ENCODE measurements around the gene MYT1. TPM values are rescaled to one million over a fixed set of nuclear protein-coding genes. Genes with fewer than 3 reads are reported as not detected.
"Not testable (repeated sequence)": the region's sequence is repeated elsewhere in the genome, so short reads cannot be mapped to it uniquely, and the experiment has no call there.

The MYT1 gene
- total RNA-seq, 1 experiment from 2014 or later: 0.69 TPM

- Histone ChIP-seq H3K4me3 (ENCODE audit: insufficient read depth, low read depth, low read length) (no peak overlapping the region), H3K27me3 (ENCODE audit: control insufficient read depth, insufficient read depth, low read length) (no peaks in the 10 kb centered on the region), H3K36me3 (replicated peaks; ENCODE audit: control insufficient read depth, insufficient read depth, low read length) (no peaks in the 10 kb centered on the region)
- DNase-seq: no peak
Observed at GRCh38 chr20:64225828-64226598, 61.8 kb downstream of the MYT1 start.

DNA sequence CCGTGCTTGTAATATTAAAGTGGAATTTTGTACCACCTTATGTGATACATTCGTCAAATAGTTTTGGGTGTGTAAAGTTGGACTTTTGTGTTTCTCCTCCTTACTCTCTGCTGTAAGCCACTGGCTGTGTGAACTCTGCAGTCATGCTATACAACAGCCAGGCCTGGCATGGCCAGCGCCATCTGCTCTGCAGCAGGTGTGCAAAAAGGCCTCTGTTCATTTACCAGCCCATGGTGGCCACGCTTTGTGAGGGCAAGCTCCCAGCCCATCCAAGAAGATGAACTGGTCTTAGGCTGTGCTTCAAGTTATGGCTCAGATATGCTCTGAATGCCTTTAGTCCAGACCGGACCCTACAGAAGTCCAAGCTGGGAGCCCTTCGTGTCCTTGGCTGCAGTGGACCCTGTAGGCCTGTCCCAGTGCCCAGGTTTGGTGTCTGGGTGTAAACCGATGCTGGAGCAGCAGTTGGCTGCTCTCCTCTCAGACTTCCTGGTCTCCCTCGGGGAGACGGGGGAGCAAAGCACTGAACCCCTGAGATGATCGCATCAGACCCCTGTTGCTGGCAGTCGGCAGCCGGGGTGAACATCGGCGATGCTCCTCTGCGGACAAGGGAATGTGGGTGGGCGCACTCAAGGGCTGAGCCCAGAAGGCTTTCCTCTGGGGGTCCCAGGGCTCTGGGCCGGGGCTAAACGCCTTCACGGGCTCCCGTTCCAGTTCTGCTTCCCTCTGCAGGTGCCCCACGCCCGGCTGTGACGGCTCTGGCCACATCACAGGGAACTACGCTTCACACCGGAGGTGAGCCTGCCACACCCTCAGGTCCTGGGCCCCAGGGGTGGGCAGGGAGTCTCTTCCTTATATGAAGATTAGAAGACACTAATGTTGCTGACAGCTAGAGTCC is 62.7 kb downstream of the MYT1 start:
- no peak for DNase-seq
- Histone ChIP-seq H3K27me3 (ENCODE audit: control insufficient read depth, insufficient read depth, low read length) (no peaks in the 10 kb centered on the region), H3K4me3 (ENCODE audit: insufficient read depth, low read depth, low read length) (no peak overlapping the region), H3K36me3 (replicated peaks; ENCODE audit: control insufficient read depth, insufficient read depth, low read length) (no peaks in the 10 kb centered on the region)

DNA sequence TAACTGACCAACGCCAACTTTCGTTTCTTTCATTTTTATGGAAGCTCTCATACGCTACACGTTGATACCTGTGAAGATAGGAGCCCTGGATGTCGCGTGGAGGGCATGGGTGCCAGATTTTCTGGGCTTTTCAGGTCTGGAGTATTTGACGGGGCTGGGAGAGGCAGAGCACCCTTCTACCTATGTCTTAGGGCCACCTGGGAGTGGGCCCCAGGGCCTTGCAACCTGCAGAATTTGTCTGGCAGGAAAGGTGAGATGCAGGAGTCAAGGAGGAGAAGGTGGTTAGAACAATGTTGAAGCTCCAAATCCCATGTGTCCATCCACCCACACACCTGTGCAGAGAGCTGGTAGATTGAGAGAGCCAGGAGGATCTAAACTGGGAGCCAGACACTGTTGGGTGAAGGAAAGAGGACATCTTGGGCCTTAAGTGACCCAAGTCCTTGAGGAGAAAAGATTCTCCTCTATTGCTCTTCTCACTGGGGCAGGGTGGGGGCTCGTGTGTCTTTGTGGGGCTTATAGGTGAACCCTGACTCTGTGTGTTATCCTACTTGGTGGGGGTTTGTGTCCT is 63.9 kb downstream of the MYT1 start:
- DNase-seq: no peak
- H3K36me3 ChIP-seq (replicated peaks; ENCODE audit: control insufficient read depth, insufficient read depth, low read length): no peaks in the 10 kb centered on the region
- no peak overlapping the region for H3K4me3 ChIP-seq (ENCODE audit: insufficient read depth, low read depth, low read length)
- no peaks in the 10 kb centered on the region for H3K27me3 ChIP-seq (ENCODE audit: control insufficient read depth, insufficient read depth, low read length)

DNA sequence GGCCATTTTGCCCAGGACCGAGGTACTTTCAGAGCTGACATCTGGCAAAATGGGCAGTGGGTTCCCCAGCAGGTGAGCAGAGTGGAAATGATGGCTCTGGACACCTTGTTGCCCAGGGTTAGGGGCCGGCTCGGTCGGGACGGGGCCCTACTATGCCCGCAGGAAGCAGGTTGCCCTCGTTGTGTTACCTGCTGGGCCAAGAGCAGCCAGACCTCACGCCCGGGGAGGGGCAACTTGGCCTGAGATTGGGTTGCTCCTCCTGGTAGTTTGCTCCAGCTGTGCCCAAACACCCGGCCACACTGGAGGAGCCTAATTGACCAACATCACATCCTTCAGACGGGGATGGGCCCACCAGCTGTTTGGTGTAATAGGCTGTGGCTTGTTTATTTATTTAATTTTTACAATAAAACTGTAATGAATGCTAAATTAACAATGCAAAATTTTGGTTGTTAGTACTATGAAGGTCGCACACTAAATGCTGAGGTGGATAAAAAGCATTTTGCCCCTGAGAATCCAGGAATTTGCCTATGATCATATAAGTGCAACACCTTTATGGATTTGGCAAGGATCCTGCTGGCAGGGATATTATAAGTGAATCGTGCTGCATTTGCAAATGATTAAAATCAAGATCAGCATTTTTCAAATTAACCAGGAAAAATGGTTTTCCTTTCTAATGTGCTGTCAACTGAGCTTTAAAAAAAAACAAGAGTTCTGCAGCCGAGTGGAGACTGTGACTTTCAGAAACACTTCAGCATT is 64.7 kb downstream of the MYT1 start:
- Histone ChIP-seq H3K27me3 (ENCODE audit: control insufficient read depth, insufficient read depth, low read length) (no peaks in the 10 kb centered on the region), H3K4me3 (ENCODE audit: insufficient read depth, low read depth, low read length) (no peak overlapping the region), H3K36me3 (replicated peaks; ENCODE audit: control insufficient read depth, insufficient read depth, low read length) (no peaks in the 10 kb centered on the region)
- no peak for DNase-seq

GRCh38 chr20:64229507-64230061 is 65.3 kb downstream of the MYT1 start:
- no peak for DNase-seq
- no peak overlapping the region for H3K4me3 ChIP-seq (ENCODE audit: insufficient read depth, low read depth, low read length)
- no peaks in the 10 kb centered on the region for H3K27me3 ChIP-seq (ENCODE audit: control insufficient read depth, insufficient read depth, low read length)
- H3K36me3 ChIP-seq (replicated peaks; ENCODE audit: control insufficient read depth, insufficient read depth, low read length): no peaks in the 10 kb centered on the region

GRCh38 chr20:64230461-64231145 is 66.4 kb downstream of the MYT1 start:
- Histone ChIP-seq H3K27me3 (ENCODE audit: control insufficient read depth, insufficient read depth, low read length) (no peaks in the 10 kb centered on the region), H3K4me3 (ENCODE audit: insufficient read depth, low read depth, low read length) (no peak overlapping the region), H3K36me3 (replicated peaks; ENCODE audit: control insufficient read depth, insufficient read depth, low read length) (no peaks in the 10 kb centered on the region)
- no peak for DNase-seq

- Histone ChIP-seq H3K4me3 (ENCODE audit: insufficient read depth, low read depth, low read length) (no peak overlapping the region), H3K36me3 (replicated peaks; ENCODE audit: control insufficient read depth, insufficient read depth, low read length) (no peaks in the 10 kb centered on the region), H3K27me3 (ENCODE audit: control insufficient read depth, insufficient read depth, low read length) (no peaks in the 10 kb centered on the region)
- DNase-seq: no peak
Observed at GRCh38 chr20:64231621-64232550, 67.6 kb downstream of the MYT1 start.

DNA sequence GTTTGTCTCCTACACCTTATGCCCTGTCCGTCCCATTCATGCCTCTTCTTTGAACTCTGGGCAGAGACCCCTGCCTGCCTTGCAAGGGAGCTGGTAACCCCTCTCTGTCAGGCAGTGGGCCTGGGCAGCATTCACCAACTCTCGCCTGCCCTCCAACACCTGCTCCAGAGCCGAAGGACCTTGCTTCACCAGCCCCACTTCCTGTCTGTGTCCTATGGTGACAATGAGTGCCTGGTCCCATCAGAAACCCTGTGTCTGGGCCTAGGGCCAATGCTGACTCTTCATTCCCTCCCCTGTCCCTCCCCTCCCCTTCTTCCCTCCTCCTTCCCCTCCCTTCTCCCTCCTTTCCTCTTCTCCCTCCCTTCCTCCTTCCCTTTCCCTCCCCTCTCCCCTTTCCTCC is 68.5 kb downstream of the MYT1 start:
- H3K36me3 ChIP-seq (replicated peaks; ENCODE audit: control insufficient read depth, insufficient read depth, low read length): no peaks in the 10 kb centered on the region
- H3K27me3 ChIP-seq (ENCODE audit: control insufficient read depth, insufficient read depth, low read length): no peaks in the 10 kb centered on the region
- no peak overlapping the region for H3K4me3 ChIP-seq (ENCODE audit: insufficient read depth, low read depth, low read length)
- DNase-seq: no peak

DNA sequence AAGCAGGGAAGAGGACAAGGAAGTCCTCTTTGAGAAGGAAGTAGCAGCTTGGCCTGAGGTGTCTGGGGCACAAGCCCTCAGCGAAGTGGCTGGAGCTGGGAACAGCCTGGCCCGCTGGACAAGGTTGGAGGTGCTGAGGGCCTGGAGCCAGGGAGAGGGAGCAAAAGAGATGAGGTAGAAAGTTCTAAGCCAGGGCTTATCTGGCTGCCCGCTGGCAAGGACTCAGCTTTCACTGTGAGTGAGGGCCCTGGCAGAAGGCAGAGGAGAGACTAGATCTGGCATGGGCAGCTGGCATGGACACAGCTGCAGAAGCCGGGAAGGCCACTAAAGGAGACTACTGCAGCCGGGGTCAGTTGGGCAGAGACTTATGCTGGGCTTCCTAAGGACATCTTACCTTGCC is 69.5 kb downstream of the MYT1 start:
- H3K36me3 ChIP-seq (replicated peaks; ENCODE audit: control insufficient read depth, insufficient read depth, low read length): no peaks in the 10 kb centered on the region
- no peak overlapping the region for H3K4me3 ChIP-seq (ENCODE audit: insufficient read depth, low read depth, low read length)
- no peaks in the 10 kb centered on the region for H3K27me3 ChIP-seq (ENCODE audit: control insufficient read depth, insufficient read depth, low read length)
- DNase-seq: no peak

DNA sequence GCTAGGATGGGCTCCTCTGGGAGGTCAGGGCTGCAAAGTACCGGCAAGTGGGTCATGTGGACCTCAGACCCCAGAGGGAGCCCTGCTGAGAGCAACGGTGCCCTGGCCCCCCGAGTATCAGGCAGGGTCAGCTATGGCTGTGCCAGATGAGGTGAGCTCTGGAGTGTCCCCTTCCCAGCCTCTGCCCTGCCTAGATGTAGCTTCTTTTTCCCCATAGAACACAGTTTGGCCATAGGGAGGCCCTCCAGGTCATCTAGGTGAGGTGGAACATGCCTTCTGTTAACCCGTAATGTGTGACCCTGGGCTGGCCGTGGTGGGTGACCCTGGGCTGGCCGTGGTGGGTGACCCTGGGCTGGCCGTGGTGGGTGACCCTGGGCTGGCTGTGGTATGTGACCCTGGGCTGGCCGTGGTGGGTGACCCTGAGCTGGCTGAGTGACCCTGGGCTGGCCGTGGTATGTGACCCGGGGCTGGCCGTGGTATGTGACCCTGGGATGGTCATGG is 70.1 kb downstream of the MYT1 start:
- no peak for DNase-seq
- Histone ChIP-seq H3K4me3 (ENCODE audit: insufficient read depth, low read depth, low read length) (no peak overlapping the region), H3K27me3 (ENCODE audit: control insufficient read depth, insufficient read depth, low read length) (no peaks in the 10 kb centered on the region)

DNA sequence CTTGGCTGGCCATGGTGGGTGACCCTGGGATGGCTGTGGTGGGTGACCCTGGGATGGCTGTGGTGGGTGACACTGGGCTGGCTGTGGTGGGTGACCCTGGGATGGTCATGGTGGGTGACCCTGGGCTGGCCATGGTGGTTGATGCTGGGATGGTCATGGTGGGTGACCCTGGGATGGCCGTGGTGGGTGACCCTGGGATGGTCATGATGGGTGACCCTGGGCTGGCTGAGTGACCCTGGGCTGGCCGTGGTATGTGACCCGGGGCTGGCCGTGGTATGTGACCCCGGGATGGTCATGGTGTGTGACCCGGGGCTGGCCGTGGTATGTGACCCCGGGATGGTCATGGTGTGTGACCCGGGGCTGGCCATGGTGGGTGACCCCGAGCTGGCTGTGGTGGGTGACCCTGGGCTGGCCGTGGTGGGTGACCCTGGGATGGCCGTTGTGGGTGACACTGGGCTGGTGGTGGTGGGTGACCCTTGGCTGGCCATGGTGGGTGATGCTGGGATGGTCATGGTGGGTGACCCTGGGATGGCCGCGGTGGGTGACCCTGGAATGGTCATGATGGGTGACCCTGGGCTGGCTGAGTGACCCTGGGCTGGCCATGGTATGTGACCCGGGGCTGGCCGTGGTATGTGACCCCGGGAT is 70.8 kb downstream of the MYT1 start:
- H3K36me3 ChIP-seq (replicated peaks; ENCODE audit: control insufficient read depth, insufficient read depth, low read length); DNase-seq; H3K27me3 ChIP-seq (ENCODE audit: control insufficient read depth, insufficient read depth, low read length); H3K4me3 ChIP-seq (ENCODE audit: insufficient read depth, low read depth, low read length): not testable (repeated sequence)

More for the DNA sequence above, 70.1 kb downstream of the MYT1 start:
- no peaks in the 10 kb centered on the region for H3K36me3 ChIP-seq (replicated peaks; ENCODE audit: control insufficient read depth, insufficient read depth, low read length)

Data from H7 (cell line).